NCI-H2196 treated with DMSO at 0.1 percent for 48 hours (cell line): ENCODE data around the gene PODXL.

Experiments used
- DNase-seq: peaks from one replicate; lab custom pipeline; 2025; ENCODE audit not compliant: unreplicated experiment; lab: John Stamatoyannopoulos, UW

PODXL gene

GRCh38 chr7:131455001-131455400 is 101.4 kb downstream of the PODXL start:
- no peak for DNase-seq

GRCh38 chr7:131454498-131454897 is 101.9 kb downstream of the PODXL start:
- DNase-seq = no peak
